WERI-Rb-1 (cell line): ENCODE data around the gene FKBP2.

Experiments used
- DNase-seq: peaks from one replicate; pipeline ENCODE4 v3.0.0-alpha.2; 2020
- H3K27ac ChIP-seq: fragments of 250-450 bp; sonication (Bioruptor Pico); 2 replicates; pipeline ENCODE4 v1.5.1; 2020; ENCODE audit warnings: mild to moderate bottlenecking, moderate library complexity
- H3K27me3 ChIP-seq: fragments of 250-450 bp; sonication (Bioruptor Pico); 2 replicates; pipeline ENCODE4 v1.5.1; 2021; ENCODE audit warnings: mild to moderate bottlenecking, low read depth, moderate library complexity; ENCODE audit not compliant: insufficient read depth, severe bottlenecking
- H3K36me3 ChIP-seq: fragments of 250-450 bp; sonication (Bioruptor Pico); 2 replicates; pipeline ENCODE4 v1.5.1; 2020; ENCODE audit warnings: mild to moderate bottlenecking, moderate library complexity
- H3K4me3 ChIP-seq: 2 replicates; pipeline ENCODE4 v1.5.1; 2011; ENCODE audit warnings: low read depth, mild to moderate bottlenecking, control low read depth, low read length
- H3K9me3 ChIP-seq: fragments of 250-450 bp; sonication (Bioruptor Pico); 2 replicates; pipeline ENCODE4 v1.5.1; 2021; ENCODE audit warnings: mild to moderate bottlenecking, moderate library complexity; ENCODE audit not compliant: severe bottlenecking
- CTCF ChIP-seq: IDR thresholded peaks from 2 replicates; pipeline ENCODE4 v1.5.1; 2011; ENCODE audit warnings: low read depth, mild to moderate bottlenecking, control low read depth, inconsistent platforms, low read length

Gene FKBP2

GRCh38 chr11:64287676-64288352 lies 46.9 kb downstream of the FKBP2 start:
- no peak for DNase-seq
- H3K27ac ChIP-seq, result no peak overlapping the region
- H3K27me3 ChIP-seq, result peaks cover 16% of the 10 kb centered on the region
- H3K36me3 ChIP-seq, result peaks cover 8% of the 10 kb centered on the region
- H3K9me3 ChIP-seq, result no peaks in the 10 kb centered on the region
- TF ChIP-seq CTCF, result no peak
- H3K4me3 ChIP-seq, result no peak overlapping the region

GRCh38 chr11:64288353-64288750 lies 47.5 kb downstream of the FKBP2 start:
- H3K9me3 ChIP-seq, result no peaks in the 10 kb centered on the region
- DNase-seq, result no peak
- no peak overlapping the region for H3K27ac ChIP-seq
- no peak for TF ChIP-seq CTCF
- peaks cover 3% of the 10 kb centered on the region for H3K36me3 ChIP-seq
- H3K4me3 ChIP-seq, result no peak overlapping the region
- H3K27me3 ChIP-seq, result peaks cover 22% of the 10 kb centered on the region

- no peak for DNase-seq
- Histone ChIP-seq H3K36me3 (no peaks in the 10 kb centered on the region), H3K27me3 (peaks cover 22% of the 10 kb centered on the region), H3K9me3 (no peaks in the 10 kb centered on the region), H3K27ac (no peak overlapping the region), H3K4me3 (no peak overlapping the region)
- no peak for TF ChIP-seq CTCF
Measured at GRCh38 chr11:64289002-64289564, 48.2 kb downstream of the FKBP2 start.

GRCh38 chr11:64290352-64291261 lies 49.7 kb downstream of the FKBP2 start:
- no peak overlapping the region for H3K27ac ChIP-seq
- H3K4me3 ChIP-seq, result no peak overlapping the region
- DNase-seq, result no peak
- H3K27me3 ChIP-seq, result peaks cover 22% of the 10 kb centered on the region
- H3K36me3 ChIP-seq, result no peaks in the 10 kb centered on the region
- H3K9me3 ChIP-seq, result no peaks in the 10 kb centered on the region
- TF ChIP-seq CTCF, result no peak

GRCh38 chr11:64291262-64291751 lies 50.4 kb downstream of the FKBP2 start, which contains the start of gene KCNK4:
Gene KCNK4, plus strand, starts transcription at chr11:64291302. Its CDS starts 1,717 bp downstream, at chr11:64293019.
- Histone ChIP-seq H3K36me3 (no peaks in the 10 kb centered on the region), H3K4me3 (peak within 1 kb of the TSS; percentile 39), H3K9me3 (no peaks in the 10 kb centered on the region), H3K27ac (no peak within 1 kb of the TSS), H3K27me3 (peaks cover 22% of the 10 kb centered on the region)
- DNase-seq, result no peak
- TF ChIP-seq CTCF, result no peak
